HepG2 (cell line): ENCODE measurements around the gene C1QTNF12. TPM values are rescaled to one million over a fixed set of nuclear protein-coding genes. Genes with fewer than 3 reads are reported as not detected.

Source experiments
- ATAC-seq: fragments of 200-7000 bp; cut with Tn5 transposase; 3 replicates; pipeline ENCODE4 v1.9.1; 2020; ENCODE audit warnings: mild to moderate bottlenecking, moderate library complexity
- BruUV-seq: library from RNA; stranded (reverse); fragments of 400-500 nt; replicated peaks from 2 replicates; lab custom pipeline; 2021; lab: Mats Ljungman, UMichigan
- CTCF ChIA-PET: fragments of 300-600 bp; formaldehyde crosslinking; extraction: SDS; loops from one replicate; lab custom pipeline; 2021; ENCODE audit warnings: low total read pairs, inconsistent platforms, low intra/inter-chr PET ratio; lab: Yijun Ruan, JAX
- POLR2A ChIA-PET: fragments of 350-600 bp; sonication (Branson Sonifier 250); formaldehyde crosslinking; loops from one replicate; lab custom pipeline; 2020; ENCODE audit warnings: antibody characterized with exemption, inconsistent platforms; lab: Yijun Ruan, JAX
- DNase-seq: peaks from one replicate; pipeline ENCODE4 v3.0.0-alpha.2; 2015; ENCODE audit warnings: low spot score
- FAIRE-seq: peaks from 3 replicates; lab custom pipeline; 2011; peaks lifted over from hg19 to GRCh38; lab: Jason Lieb, UNC
- H2AFZ ChIP-seq: one replicate; pipeline ENCODE4 v1.6.1; 2011; ENCODE audit warnings: low read length, inconsistent platforms
- H3K27ac ChIP-seq: fragments of 300-600 bp; 3 replicates; pipeline ENCODE4 v1.8.0; 2011; ENCODE audit warnings: mixed run types, mild to moderate bottlenecking, mixed read lengths, low read length, inconsistent platforms; ENCODE audit not compliant: insufficient read depth; ENCODE audit errors: extremely low read length
- H3K27me3 ChIP-seq, 2 experiments: fragments of 200-600 bp in 1 of 2; 2 replicates in 1 of 2; 3 replicates in 1 of 2; pipeline versions ENCODE4 v1.6.0 to v1.8.0; 2011; ENCODE audit warnings: low read length in 2 of 2, mild to moderate bottlenecking in 2 of 2, moderate library complexity in 2 of 2, inconsistent platforms in 1 of 2; ENCODE audit not compliant: insufficient read depth in 2 of 2, control insufficient read depth in 1 of 2
- H3K36me3 ChIP-seq, 2 experiments: fragments of 200-600 bp in 1 of 2; replicated peaks in 1 of 2; 2 replicates in 1 of 2; 3 replicates in 1 of 2; pipeline versions ENCODE4 v1.5.1 to v1.8.0; 2011; ENCODE audit warnings: low read length in 2 of 2, inconsistent platforms in 1 of 2; ENCODE audit not compliant: insufficient read depth in 2 of 2, control insufficient read depth in 1 of 2
- H3K4me1 ChIP-seq: 2 replicates; pipeline ENCODE4 v1.5.1; 2012; ENCODE audit warnings: low read length, inconsistent platforms; ENCODE audit not compliant: insufficient read depth
- H3K4me2 ChIP-seq: 2 replicates; pipeline ENCODE4 v1.6.0; 2011; ENCODE audit warnings: low read depth, low read length, inconsistent platforms
- H3K4me3 ChIP-seq, 3 experiments: fragments of 200-600 bp in 1 of 3; sonication (generic), shearing (Covaris generic) in 1 of 3; replicated peaks in 1 of 3; 2 replicates each; pipeline ENCODE4 v1.5.1; 2011 to 2016; ENCODE audit warnings: low read length in 3 of 3, inconsistent platforms in 2 of 3, low read depth in 2 of 3, mild to moderate bottlenecking in 2 of 3, control low read depth in 1 of 3, mixed read lengths in 1 of 3; ENCODE audit not compliant: insufficient read depth in 1 of 3
- H3K79me2 ChIP-seq: one replicate; pipeline ENCODE4 v1.6.1; 2011; ENCODE audit warnings: low read length, inconsistent platforms; ENCODE audit not compliant: insufficient read depth
- H3K9ac ChIP-seq: 2 replicates; pipeline ENCODE4 v1.6.0; 2011; ENCODE audit warnings: mild to moderate bottlenecking, low read depth, low read length, inconsistent platforms; ENCODE audit not compliant: insufficient read depth
- H3K9me3 ChIP-seq: 2 replicates; pipeline ENCODE4 v1.5.1; 2012; ENCODE audit warnings: mild to moderate bottlenecking, low read length
- H4K20me1 ChIP-seq: 2 replicates; pipeline ENCODE4 v1.6.0; 2011; ENCODE audit warnings: inconsistent platforms, mild to moderate bottlenecking, low read length, moderate library complexity; ENCODE audit not compliant: insufficient read depth
- GFI1 ChIP-seq: sonication (generic); formaldehyde crosslinking; IDR thresholded peaks from 2 replicates; pipeline ENCODE4 v1.5.0; 2020; ENCODE audit warnings: missing genetic modification reagents, mild to moderate bottlenecking, borderline replicate concordance
- HOXA7 ChIP-seq: sonication (generic); formaldehyde crosslinking; IDR thresholded peaks from 2 replicates; pipeline ENCODE4 v1.8.1; 2022; ENCODE audit warnings: mild to moderate bottlenecking, missing genetic modification reagents, moderate library complexity
- KLF16 ChIP-seq, 2 experiments: sonication (generic) in 1 of 2; formaldehyde crosslinking in 1 of 2; IDR thresholded peaks; 2 replicates each; pipeline versions ENCODE4 v1.6.1 to v1.8.0; 2016 to 2023; ENCODE audit warnings: missing genetic modification reagents in 2 of 2, missing compliant biosample characterization in 1 of 2
- MBNL3 ChIP-seq: fragments of 250-450 bp; sonication (Bioruptor Pico); conservative IDR thresholded peaks from 2 replicates; pipeline ENCODE4 v1.8.0; 2022; ENCODE audit warnings: mild to moderate bottlenecking, inconsistent platforms
- REPIN1 ChIP-seq: sonication (generic); formaldehyde crosslinking; IDR thresholded peaks from 2 replicates; pipeline ENCODE4 v1.8.0; 2022; ENCODE audit warnings: missing genetic modification reagents, low read depth, mild to moderate bottlenecking, borderline replicate concordance
- STAT5B ChIP-seq: sonication (generic); formaldehyde crosslinking; IDR thresholded peaks from 2 replicates; pipeline ENCODE4 v1.4.0; 2020; ENCODE audit warnings: missing genetic modification reagents
- THAP11 ChIP-seq: IDR thresholded peaks from 2 replicates; pipeline ENCODE4 v1.6.1; 2016; ENCODE audit warnings: missing biosample characterization, missing genetic modification reagents
- ZBTB20 ChIP-seq: sonication (generic); formaldehyde crosslinking; IDR thresholded peaks from 2 replicates; pipeline ENCODE4 v1.8.1; 2023; ENCODE audit warnings: missing genetic modification reagents, low read depth, mild to moderate bottlenecking, borderline replicate concordance
- WGBS: methylation state at CpG from one replicate; pipeline ENCODE4 v1.1.6; 2017; ENCODE audit warnings: low lambda C conversion rate; 5-methylcytosine and 5-hydroxymethylcytosine counted together
- in situ Hi-C: cut with HindIII; loops from 2 replicates; pipeline ENCODE4 v1.10.0; 2017; ENCODE audit warnings: low pct_unique_long_range_greater_than_20kb; ENCODE audit not compliant: extremely low pct_ligation_motif_present
- intact Hi-C: fragments of 100-400 bp; cut with micrococcal nuclease; formaldehyde crosslinking; loops from one replicate; pipeline ENCODE4 v1.10.0; 2022; ENCODE audit not compliant: unreplicated experiment
- polyA plus RNA-seq, 8 experiments: library from polyadenylated mRNA; depleted of rRNA in 3 of 8; stranded (reverse) in 7 of 8; unstranded in 1 of 8; fragments of >200 nt; fragmentation: Illumina TruSeq in 4 of 8; extraction: Trizol in 4 of 8; gene quantifications; 2 replicates each; pipeline versions ENCODE4 v1.2.1 to v1.2.3, GENCODE V29; 2011 to 2016; ENCODE audit warnings: low read depth in 4 of 8, missing spikeins in 1 of 8, mixed read lengths in 1 of 8; ENCODE audit not compliant: insufficient read depth in 1 of 8
- total RNA-seq, 5 experiments: library from RNA; depleted of rRNA; stranded (reverse); fragments of >200 nt; fragmentation: Illumina TruSeq; extraction: Trizol; gene quantifications; 2 replicates each; pipeline ENCODE4 v1.2.3, GENCODE V29; 2016; ENCODE audit warnings: low read depth in 1 of 5
- TF ChIP-seq, protein P1 (sequence below): sonication (generic); formaldehyde crosslinking; IDR thresholded peaks from 2 replicates; pipeline ENCODE4 v1.5.0; 2020; ENCODE audit warnings: mild to moderate bottlenecking, missing genetic modification reagents
- TF ChIP-seq, protein P2 (sequence below): IDR thresholded peaks from 2 replicates; pipeline ENCODE4 v1.6.1; 2018; ENCODE audit warnings: missing genetic modification reagents
- TF ChIP-seq, protein P3 (sequence below): sonication (generic); formaldehyde crosslinking; IDR thresholded peaks from 2 replicates; pipeline ENCODE4 v1.4.0; 2020; ENCODE audit warnings: mild to moderate bottlenecking, low read depth, missing genetic modification reagents
- TF ChIP-seq, protein P4 (sequence below): sonication (generic); formaldehyde crosslinking; IDR thresholded peaks from 2 replicates; pipeline ENCODE4 v1.9.0; 2022; ENCODE audit warnings: low read depth, missing genetic modification reagents

C1QTNF12 gene
- total and polyA plus RNA-seq, 2 of the 13 experiments (the other 11 are each of a cell fraction or from before 2014, with no cell fraction given), result 0.18 to 0.64 TPM

DNA sequence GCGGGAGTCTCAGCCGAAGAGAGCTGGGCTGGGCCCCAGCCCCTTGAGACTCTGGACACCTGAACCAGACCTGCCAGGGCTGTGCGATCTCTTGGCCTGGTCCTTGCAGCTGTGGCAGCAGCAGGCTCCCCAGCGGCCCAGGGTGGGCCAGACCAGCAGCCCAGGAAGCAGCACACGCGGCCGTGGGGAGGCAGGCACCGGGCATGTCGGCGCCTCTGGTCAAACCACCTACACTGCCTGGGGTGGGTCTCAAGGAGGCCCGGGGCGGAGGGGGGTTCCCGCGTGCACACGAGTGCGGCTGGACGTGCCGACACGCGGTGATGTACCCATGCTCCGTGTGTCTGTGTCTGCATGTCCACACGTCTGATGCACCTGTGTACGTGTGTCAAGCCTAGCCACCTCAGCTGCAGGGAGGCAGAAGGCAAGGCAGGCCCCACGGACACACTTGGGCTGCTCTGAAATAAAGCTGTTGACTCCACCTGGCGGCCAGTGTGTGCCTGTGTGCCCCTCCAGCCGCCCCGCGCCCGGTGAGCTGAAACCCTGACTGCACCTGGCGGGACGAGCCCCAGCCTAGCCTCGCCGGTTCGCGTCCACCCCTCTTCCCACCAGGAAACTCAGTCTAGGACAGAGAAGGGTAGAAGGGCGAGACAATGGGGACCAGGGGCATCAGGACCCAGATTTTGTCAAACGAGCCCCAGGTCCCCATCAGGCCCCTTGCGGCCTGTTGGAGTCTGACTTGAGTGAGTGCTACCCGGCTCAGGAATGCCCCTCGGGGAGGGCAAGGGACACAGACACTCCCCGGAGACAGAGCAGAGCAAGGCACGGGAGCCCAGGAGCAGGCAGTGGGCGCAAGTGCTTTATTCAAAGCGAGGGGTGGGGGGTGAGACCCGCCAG, 45.3 kb upstream of the C1QTNF12 start:
- intact Hi-C loops, result loop anchor here (5.0 kb wide), 1 partner anchor 169 kb away; no protein-coding TSS in a partner anchor
- DNase-seq, result peak; percentile 64
- H3K4me1 ChIP-seq, result peaks cover 11% of the 10 kb centered on the region
- TF ChIP-seq ZBTB20 (CRISPR knock-in tag) (no peak), MBNL3 (CRISPR knock-in tag) (no peak), THAP11 (CRISPR knock-in tag) (0 out of 2 replicates have a peak, but pooled peaks have one; percentile 24), KLF16 (CRISPR knock-in tag; IDR thresholded peaks at IDR 0.05) (0 out of 4 replicates have a peak, but pooled peaks of 1 of the 2 experiments have one; percentile 20), REPIN1 (CRISPR knock-in tag) (peak; percentile 53; the same call in 1 of the 2 replicates), STAT5B (CRISPR knock-in tag) (no peak), GFI1 (no peak), HOXA7 (no peak)
- TF ChIP-seq, protein P1, sequence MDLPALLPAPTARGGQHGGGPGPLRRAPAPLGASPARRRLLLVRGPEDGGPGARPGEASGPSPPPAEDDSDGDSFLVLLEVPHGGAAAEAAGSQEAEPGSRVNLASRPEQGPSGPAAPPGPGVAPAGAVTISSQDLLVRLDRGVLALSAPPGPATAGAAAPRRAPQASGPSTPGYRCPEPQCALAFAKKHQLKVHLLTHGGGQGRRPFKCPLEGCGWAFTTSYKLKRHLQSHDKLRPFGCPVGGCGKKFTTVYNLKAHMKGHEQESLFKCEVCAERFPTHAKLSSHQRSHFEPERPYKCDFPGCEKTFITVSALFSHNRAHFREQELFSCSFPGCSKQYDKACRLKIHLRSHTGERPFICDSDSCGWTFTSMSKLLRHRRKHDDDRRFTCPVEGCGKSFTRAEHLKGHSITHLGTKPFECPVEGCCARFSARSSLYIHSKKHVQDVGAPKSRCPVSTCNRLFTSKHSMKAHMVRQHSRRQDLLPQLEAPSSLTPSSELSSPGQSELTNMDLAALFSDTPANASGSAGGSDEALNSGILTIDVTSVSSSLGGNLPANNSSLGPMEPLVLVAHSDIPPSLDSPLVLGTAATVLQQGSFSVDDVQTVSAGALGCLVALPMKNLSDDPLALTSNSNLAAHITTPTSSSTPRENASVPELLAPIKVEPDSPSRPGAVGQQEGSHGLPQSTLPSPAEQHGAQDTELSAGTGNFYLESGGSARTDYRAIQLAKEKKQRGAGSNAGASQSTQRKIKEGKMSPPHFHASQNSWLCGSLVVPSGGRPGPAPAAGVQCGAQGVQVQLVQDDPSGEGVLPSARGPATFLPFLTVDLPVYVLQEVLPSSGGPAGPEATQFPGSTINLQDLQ (CRISPR knock-in tag), result no peak
- TF ChIP-seq, protein P2, sequence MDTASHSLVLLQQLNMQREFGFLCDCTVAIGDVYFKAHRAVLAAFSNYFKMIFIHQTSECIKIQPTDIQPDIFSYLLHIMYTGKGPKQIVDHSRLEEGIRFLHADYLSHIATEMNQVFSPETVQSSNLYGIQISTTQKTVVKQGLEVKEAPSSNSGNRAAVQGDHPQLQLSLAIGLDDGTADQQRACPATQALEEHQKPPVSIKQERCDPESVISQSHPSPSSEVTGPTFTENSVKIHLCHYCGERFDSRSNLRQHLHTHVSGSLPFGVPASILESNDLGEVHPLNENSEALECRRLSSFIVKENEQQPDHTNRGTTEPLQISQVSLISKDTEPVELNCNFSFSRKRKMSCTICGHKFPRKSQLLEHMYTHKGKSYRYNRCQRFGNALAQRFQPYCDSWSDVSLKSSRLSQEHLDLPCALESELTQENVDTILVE (CRISPR knock-in tag), result no peak
- TF ChIP-seq, protein P3, sequence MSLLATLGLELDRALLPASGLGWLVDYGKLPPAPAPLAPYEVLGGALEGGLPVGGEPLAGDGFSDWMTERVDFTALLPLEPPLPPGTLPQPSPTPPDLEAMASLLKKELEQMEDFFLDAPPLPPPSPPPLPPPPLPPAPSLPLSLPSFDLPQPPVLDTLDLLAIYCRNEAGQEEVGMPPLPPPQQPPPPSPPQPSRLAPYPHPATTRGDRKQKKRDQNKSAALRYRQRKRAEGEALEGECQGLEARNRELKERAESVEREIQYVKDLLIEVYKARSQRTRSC (CRISPR knock-in tag), result no peak
- TF ChIP-seq, protein P4, sequence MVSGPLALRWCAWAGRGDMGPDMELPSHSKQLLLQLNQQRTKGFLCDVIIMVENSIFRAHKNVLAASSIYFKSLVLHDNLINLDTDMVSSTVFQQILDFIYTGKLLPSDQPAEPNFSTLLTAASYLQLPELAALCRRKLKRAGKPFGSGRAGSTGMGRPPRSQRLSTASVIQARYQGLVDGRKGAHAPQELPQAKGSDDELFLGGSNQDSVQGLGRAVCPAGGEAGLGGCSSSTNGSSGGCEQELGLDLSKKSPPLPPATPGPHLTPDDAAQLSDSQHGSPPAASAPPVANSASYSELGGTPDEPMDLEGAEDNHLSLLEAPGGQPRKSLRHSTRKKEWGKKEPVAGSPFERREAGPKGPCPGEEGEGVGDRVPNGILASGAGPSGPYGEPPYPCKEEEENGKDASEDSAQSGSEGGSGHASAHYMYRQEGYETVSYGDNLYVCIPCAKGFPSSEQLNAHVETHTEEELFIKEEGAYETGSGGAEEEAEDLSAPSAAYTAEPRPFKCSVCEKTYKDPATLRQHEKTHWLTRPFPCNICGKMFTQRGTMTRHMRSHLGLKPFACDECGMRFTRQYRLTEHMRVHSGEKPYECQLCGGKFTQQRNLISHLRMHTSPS (CRISPR knock-in tag), result 0 out of 2 replicates have a peak, but pooled peaks have one; percentile 35

More for the DNA sequence above, 45.3 kb upstream of the C1QTNF12 start:
- no peak overlapping the region for H3K4me3 ChIP-seq
- H3K9ac ChIP-seq, result no peak overlapping the region
- ChIA-PET CTCF (interaction anchor here (1.5 kb wide), 1 partner anchor 170 kb away, joined by 4 read pairs; no protein-coding TSS in a partner anchor), POLR2A (interaction anchor here (1.0 to 2.0 kb wide), 3 partner anchors 10 to 169 kb away, joined by 5 to 6 read pairs (median 5); no protein-coding TSS in a partner anchor)
- H3K79me2 ChIP-seq, result no peaks in the 10 kb centered on the region
- no peaks in the 10 kb centered on the region for H3K27me3 ChIP-seq
- FAIRE-seq (peak; percentile 28), ATAC-seq (peak; percentile 71)
- WGBS, result 68% methylated on average over 22 of the region's 45 CpGs
- no peaks in the 10 kb centered on the region for H4K20me1 ChIP-seq
- no peaks in the 10 kb centered on the region; a peak in 1 of 5 replicates for H3K36me3 ChIP-seq
- H3K27ac ChIP-seq, result no peak overlapping the region
- no TSS peak for BruUV-seq
- no peak overlapping the region for H3K4me2 ChIP-seq
- in situ Hi-C loops, result no loop called here
- H3K9me3 ChIP-seq, result no peaks in the 10 kb centered on the region
- H2AFZ ChIP-seq, result no peak overlapping the region
